Activated naive CD4-positive, alpha-beta T cell treated with anti-CD3 and anti-CD28 coated beads for 36 hours (primary cell): Measurements from ENCODE around the gene NDUFAF7. TPM values are rescaled to one million over a fixed set of nuclear protein-coding genes. Genes with fewer than 3 reads are reported as not detected.
"Not testable (repeated sequence)": the region's sequence is repeated elsewhere in the genome, so short reads cannot be mapped to it uniquely, and the experiment has no call there.

Experiments
- CTCF ChIA-PET: fragments of 350-600 bp; sonication (Branson Sonifier 250); formaldehyde crosslinking; loops from one replicate; lab custom pipeline; 2021; ENCODE audit warnings: antibody characterized with exemption; lab: Charles Lee
- DNase-seq: peaks from one replicate; pipeline ENCODE4 v3.0.0-alpha.2; 2020
- H3K27ac Mint-ChIP-seq: one replicate; pipeline ENCODE4 v1.8.0; 2021; ENCODE audit warnings: mild to moderate bottlenecking, mixed read lengths
- H3K27me3 Mint-ChIP-seq: one replicate; pipeline ENCODE4 v1.8.0; 2021; ENCODE audit warnings: low read depth, mixed read lengths
- H3K36me3 Mint-ChIP-seq: one replicate; pipeline ENCODE4 v1.8.0; 2021; ENCODE audit warnings: low read depth, mixed read lengths
- H3K4me1 Mint-ChIP-seq: one replicate; pipeline ENCODE4 v1.8.0; 2021; ENCODE audit warnings: low read depth, mixed read lengths
- H3K4me3 Mint-ChIP-seq: one replicate; pipeline ENCODE4 v1.8.0; 2021; ENCODE audit warnings: mild to moderate bottlenecking, moderate library complexity, mixed read lengths
- H3K9me3 Mint-ChIP-seq: one replicate; pipeline ENCODE4 v1.8.0; 2021; ENCODE audit warnings: mixed read lengths
- intact Hi-C: fragments of 100-400 bp; cut with micrococcal nuclease; formaldehyde crosslinking; loops from one replicate; pipeline ENCODE4 v1.15.1; 2023
- total RNA-seq, 2 experiments: library from RNA; stranded (reverse); gene quantifications; one replicate each; pipeline ENCODE4 v1.2.3, GENCODE V29; 2021

The NDUFAF7 gene
- total RNA-seq, 2 experiments from 2014 or later, result 17.5 to 18.2 TPM

DNA sequence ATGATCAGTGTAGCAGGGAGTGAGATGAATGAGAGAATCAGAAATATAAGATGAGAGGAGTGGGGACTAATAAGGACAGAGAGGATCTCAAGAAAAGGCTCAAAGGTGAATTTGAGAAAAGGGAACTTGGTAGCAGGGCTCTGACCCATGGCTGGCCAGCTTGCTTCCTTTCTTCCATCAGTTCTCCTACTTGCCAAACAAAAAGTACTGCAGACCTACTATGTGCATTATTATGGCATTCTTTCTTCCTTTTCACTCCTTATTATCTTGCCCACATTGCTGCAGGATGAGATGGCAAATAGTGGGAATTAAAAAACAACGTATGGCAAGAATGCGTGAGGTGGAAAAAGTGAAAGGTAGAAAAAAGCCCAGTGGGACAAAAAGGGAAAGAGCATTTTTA, 60.2 kb downstream of the NDUFAF7 start:
- Mint-ChIP-seq H3K27ac (no peak overlapping the region), H3K36me3 (peaks cover 21% of the 10 kb centered on the region), H3K27me3 (no peaks in the 10 kb centered on the region), H3K4me3 (no peak overlapping the region), H3K9me3 (no peaks in the 10 kb centered on the region), H3K4me1 (peaks cover 5% of the 10 kb centered on the region)
- no peak for DNase-seq
- CTCF ChIA-PET, result interaction anchor here (0.6 kb wide), 1 partner anchor 1515 kb away, joined by 3 read pairs; no protein-coding TSS in a partner anchor
- intact Hi-C loops, result no loop called here

DNA sequence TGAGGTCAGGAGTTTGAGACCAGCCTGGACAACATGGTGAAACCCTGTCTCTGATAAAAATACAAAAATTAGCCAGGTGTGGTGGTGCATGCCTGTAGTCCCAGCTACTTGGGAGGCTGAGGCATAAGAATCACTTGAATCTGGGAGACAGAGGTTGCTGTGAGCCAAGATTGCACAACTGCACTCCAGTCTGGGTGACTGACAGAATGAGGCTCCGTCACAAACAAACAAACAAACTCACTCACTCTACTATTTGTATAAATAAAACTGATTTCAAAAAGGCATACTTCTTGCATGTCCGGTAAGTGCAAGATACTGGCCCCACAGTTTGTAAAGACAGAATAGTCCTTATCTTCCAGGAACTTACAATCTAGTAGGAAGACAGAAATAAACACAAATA, 63.4 kb downstream of the NDUFAF7 start:
- H3K9me3 Mint-ChIP-seq, CTCF ChIA-PET, DNase-seq, H3K27me3 Mint-ChIP-seq, H3K4me3 Mint-ChIP-seq, intact Hi-C loops, H3K27ac Mint-ChIP-seq: not testable (repeated sequence)
- H3K36me3 Mint-ChIP-seq, result peaks cover 11% of the 10 kb centered on the region
- peaks cover 19% of the 10 kb centered on the region for H3K4me1 Mint-ChIP-seq

DNA sequence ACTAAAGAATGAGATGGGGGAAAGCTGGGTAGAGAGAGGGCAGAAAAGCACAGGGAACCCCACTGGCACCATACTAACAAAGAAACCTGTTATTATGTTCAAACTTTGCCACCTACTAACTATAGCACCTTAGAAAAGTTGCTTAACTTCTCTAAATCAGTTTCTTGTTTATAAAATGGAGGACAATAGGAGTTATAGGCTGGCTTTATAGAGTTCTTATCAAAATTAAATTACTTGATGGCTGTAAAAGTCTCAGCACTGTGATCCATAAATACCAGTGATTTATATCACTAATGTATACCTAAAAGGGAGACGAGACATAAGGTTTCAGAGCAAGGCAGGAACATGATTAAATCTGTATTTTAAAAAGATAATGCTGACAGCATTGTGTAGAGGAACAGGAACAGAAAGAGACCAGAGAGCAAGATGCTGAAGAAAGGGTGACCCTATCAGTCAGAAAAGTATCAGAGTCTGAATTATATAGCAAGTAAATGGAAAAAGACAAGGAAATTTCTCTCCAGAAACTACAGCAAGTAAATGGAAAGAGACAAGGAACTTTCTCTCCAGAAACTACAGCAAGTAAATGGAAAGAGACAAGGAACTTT, 64.1 kb downstream of the NDUFAF7 start:
- DNase-seq, result no peak
- CTCF ChIA-PET, result no interaction called here
- intact Hi-C loops, result no loop called here
- H3K27me3 Mint-ChIP-seq, result no peaks in the 10 kb centered on the region
- H3K4me3 Mint-ChIP-seq, result no peak overlapping the region
- H3K27ac Mint-ChIP-seq, result no peak overlapping the region
- peaks cover 11% of the 10 kb centered on the region for H3K36me3 Mint-ChIP-seq
- peaks cover 23% of the 10 kb centered on the region for H3K4me1 Mint-ChIP-seq
- no peaks in the 10 kb centered on the region for H3K9me3 Mint-ChIP-seq

DNA sequence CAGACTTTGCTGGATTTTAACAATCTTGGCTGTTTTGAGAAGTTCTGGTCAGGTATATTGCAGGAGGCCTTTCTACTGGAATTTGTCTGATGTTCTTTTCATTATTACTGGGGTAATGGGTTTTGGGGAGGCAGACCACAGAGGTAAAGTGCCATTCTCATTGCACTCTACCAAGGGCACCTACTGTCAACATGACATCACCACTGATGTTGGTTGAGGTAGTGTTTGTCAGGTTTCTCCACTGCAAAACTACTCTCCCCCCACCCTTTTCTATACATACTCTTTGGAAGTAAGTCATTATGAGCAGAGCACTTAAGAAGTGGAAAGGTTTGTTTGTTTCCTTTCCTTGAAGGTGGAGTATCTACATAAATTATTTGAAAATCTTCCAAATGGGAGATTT, 66.2 kb downstream of the NDUFAF7 start:
- intact Hi-C loops, result no loop called here
- CTCF ChIA-PET, result interaction anchor here (1.0 kb wide), 1 partner anchor 580 kb away, joined by 3 read pairs; no protein-coding TSS in a partner anchor
- peaks cover 4% of the 10 kb centered on the region for H3K36me3 Mint-ChIP-seq
- no peak for DNase-seq
- H3K9me3 Mint-ChIP-seq, result no peaks in the 10 kb centered on the region
- no peak overlapping the region for H3K27ac Mint-ChIP-seq
- no peaks in the 10 kb centered on the region for H3K27me3 Mint-ChIP-seq
- no peak overlapping the region for H3K4me3 Mint-ChIP-seq
- peaks cover 31% of the 10 kb centered on the region for H3K4me1 Mint-ChIP-seq

Other genes starting within 250 kb of the NDUFAF7 start
- gene HEATR5B, start 147.3 kb upstream of the NDUFAF7 start, total RNA-seq, result 10 to 100 TPM; 15.5 to 15.8 TPM
- 10 to 100 TPM in 1 of 2 experiments, 1 to 10 TPM in 1; 9.8 to 10.4 TPM for gene GPATCH11, start 147.1 kb upstream of the NDUFAF7 start, total RNA-seq
- 10 to 100 TPM; 54.5 to 55.7 TPM for gene EIF2AK2, start 74.7 kb upstream of the NDUFAF7 start, total RNA-seq
- gene SULT6B1, start 43.0 kb upstream of the NDUFAF7 start, total RNA-seq, result not detected
- 10 to 100 TPM; 30.3 to 30.7 TPM for gene CEBPZOS, start 35.2 kb upstream of the NDUFAF7 start, total RNA-seq
- gene CEBPZ, start 62 bp upstream of the NDUFAF7 start, total RNA-seq, result 10 to 100 TPM; 61.4 to 65.0 TPM
- gene PRKD3, start 93.2 kb downstream of the NDUFAF7 start, total RNA-seq, result 10 to 100 TPM; 13.0 TPM
- gene QPCT, start 113.0 kb downstream of the NDUFAF7 start, total RNA-seq, result under 1 TPM in 1 of 2 experiments, not detected in 1; 0.42 TPM